Mucosa of stomach (tissue), 1 donor: ENCODE data around the gene S100A7.
"Not testable (repeated sequence)": the region's sequence is repeated elsewhere in the genome, so short reads cannot be mapped to it uniquely, and the experiment has no call there.

ENCODE experiments used
- H3K27me3 ChIP-seq: one replicate; pipeline ENCODE4 v1.7.0; 2013; ENCODE audit warnings: mild to moderate bottlenecking, low read length; ENCODE audit not compliant: control insufficient read depth, insufficient read depth
- H3K36me3 ChIP-seq: one replicate; pipeline ENCODE4 v1.7.0; 2013; ENCODE audit warnings: low read length; ENCODE audit not compliant: control insufficient read depth, insufficient read depth
- H3K4me1 ChIP-seq: one replicate; pipeline ENCODE4 v1.7.0; 2013; ENCODE audit warnings: mild to moderate bottlenecking, low read length; ENCODE audit not compliant: control insufficient read depth, insufficient read depth
- H3K4me3 ChIP-seq: one replicate; pipeline ENCODE4 v1.7.0; 2013; ENCODE audit warnings: low read length
- H3K9ac ChIP-seq: one replicate; pipeline ENCODE4 v1.7.0; 2013; ENCODE audit warnings: mild to moderate bottlenecking, low read length, moderate library complexity
- H3K9me3 ChIP-seq: one replicate; pipeline ENCODE4 v1.7.0; 2013; ENCODE audit warnings: mild to moderate bottlenecking, low read length, moderate library complexity; ENCODE audit not compliant: control insufficient read depth
- donor health status: Pancreatic carcinoma.

The S100A7 gene

DNA sequence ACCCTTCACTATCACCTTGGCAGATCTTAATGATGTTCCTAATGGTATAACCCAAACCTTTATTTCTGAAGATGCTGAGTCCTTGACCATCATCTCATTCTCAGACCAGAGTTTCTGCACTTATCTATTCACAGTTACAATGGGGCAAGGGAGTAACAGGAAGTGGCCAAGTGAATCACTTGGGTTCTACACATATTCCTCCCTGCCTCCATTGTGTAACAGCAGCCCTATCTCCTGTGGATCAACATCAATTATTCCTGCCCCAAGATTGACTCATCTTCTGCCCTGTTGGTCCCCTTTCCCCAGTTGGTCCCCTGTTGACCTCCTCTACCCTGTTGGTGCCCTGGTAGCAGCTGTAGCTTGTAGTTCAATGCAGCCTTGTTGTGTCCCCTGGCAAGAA, 10.3 kb upstream of the S100A7 start:
- H3K4me1 ChIP-seq: no peaks in the 10 kb centered on the region
- H3K9ac ChIP-seq: no peak overlapping the region
- no peaks in the 10 kb centered on the region for H3K9me3 ChIP-seq
- H3K4me3 ChIP-seq: no peak overlapping the region
- H3K36me3 ChIP-seq: no peaks in the 10 kb centered on the region
- peaks cover 4% of the 10 kb centered on the region for H3K27me3 ChIP-seq

DNA sequence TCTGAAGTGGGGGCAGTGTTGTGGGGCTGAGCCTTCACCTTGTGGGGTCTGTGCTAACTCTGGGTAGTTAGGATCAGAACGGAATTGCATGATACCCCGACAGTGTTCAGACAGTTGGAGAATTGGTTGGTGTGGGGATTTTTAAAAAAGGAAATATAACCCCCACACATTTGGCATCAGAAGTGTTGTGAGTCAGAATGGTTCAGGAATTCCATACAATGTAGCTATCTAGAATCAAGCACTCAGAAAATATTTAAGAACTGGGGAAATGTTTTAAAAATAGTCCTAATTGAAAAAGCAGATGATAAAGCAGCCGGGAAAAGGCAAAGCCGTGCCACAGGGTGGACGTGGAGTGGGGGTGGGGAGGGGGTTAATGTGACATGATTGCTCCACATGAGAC, 6.5 kb upstream of the S100A7 start:
- H3K4me3 ChIP-seq: no peak overlapping the region
- H3K9ac ChIP-seq: no peak overlapping the region
- no peaks in the 10 kb centered on the region for H3K9me3 ChIP-seq
- H3K27me3 ChIP-seq: peaks cover 4% of the 10 kb centered on the region
- H3K36me3 ChIP-seq: no peaks in the 10 kb centered on the region
- no peaks in the 10 kb centered on the region for H3K4me1 ChIP-seq

DNA sequence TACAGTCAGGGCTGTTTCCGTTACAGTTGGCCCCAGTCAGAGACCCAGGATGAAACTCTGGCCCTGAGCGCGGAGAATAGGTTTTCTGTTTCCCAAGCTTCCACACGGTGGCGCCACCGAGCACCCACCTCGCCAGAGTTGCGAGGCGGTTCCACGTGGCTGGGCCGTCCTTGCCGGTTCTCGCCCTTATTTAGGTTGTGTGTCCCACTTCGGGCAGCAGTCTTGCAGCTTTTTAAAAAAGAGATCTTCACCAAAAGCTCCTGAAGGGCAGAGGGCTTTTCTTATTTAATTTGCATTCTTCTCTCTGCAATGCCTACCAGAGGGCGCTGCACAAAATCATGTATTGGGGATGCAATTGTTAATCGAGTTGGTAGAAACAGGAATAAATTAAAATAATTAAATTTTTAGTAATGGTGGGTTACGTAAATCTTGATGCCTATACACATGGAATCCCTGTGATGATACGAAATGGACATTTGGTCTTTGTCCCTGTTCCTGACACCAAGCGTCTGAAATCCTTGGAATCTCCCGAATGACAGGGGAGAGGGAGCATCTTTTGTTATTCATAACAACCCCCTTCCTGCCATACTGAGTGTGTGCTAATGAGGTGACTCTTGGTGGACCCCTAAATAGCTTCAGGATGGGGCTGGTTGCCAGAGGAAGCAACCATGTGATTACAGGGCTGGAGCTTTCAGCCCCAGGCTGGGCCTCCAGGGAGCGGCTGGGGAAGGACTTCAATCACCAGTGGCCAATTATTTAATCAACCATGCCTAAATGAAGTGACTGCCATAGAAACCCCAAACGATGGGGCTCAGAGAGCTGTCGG, 5.6 kb upstream of the S100A7 start:
- no peak overlapping the region for H3K4me3 ChIP-seq
- H3K9me3 ChIP-seq: no peaks in the 10 kb centered on the region
- no peaks in the 10 kb centered on the region for H3K36me3 ChIP-seq
- H3K9ac ChIP-seq: no peak overlapping the region
- peaks cover 4% of the 10 kb centered on the region for H3K27me3 ChIP-seq
- no peaks in the 10 kb centered on the region for H3K4me1 ChIP-seq

DNA sequence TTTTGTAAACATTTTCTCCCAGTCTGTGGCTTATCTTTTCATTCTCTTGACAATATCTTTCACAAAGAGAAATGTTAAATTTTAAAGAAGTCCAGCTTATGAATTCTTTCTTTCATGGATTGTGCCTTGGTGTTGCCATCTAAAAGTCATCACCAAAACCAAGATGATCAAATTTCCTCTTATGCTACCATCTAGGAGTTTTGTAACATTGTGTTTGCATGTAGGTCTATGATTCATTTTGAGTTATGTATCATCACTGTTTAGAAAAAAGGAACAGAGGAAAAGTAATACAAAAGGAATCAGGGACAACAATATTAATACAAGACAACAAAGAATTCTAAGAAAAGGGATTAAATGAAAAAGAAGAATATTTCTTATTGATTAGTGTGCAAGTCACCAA, 2.3 kb upstream of the S100A7 start:
- not testable (repeated sequence) for H3K27me3 ChIP-seq, H3K36me3 ChIP-seq, H3K4me3 ChIP-seq, H3K9me3 ChIP-seq, H3K4me1 ChIP-seq, H3K9ac ChIP-seq

DNA sequence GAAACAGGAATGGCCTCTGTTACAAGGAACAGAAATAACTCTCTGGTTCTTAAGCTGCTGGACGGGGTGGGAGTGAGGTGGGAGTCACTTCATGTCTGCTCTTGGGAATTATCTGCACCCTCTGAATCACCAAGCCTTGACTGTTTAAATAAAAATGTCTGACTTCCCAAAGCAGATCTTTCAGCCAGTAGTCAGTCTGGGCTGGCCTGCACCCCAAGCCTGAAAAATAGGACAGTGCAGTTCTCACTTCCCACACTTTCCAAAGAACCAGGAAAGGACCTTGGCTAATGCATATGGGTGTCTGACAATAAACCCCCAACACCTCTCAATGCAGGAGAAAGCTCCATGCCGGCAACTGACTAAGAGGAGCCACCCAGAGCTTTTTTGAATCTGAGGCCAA, 796 bp downstream of the S100A7 start:
- no peak overlapping the region for H3K9ac ChIP-seq
- no peaks in the 10 kb centered on the region for H3K36me3 ChIP-seq
- H3K9me3 ChIP-seq: no peaks in the 10 kb centered on the region
- no peak overlapping the region for H3K4me3 ChIP-seq
- no peaks in the 10 kb centered on the region for H3K27me3 ChIP-seq
- no peaks in the 10 kb centered on the region for H3K4me1 ChIP-seq

DNA sequence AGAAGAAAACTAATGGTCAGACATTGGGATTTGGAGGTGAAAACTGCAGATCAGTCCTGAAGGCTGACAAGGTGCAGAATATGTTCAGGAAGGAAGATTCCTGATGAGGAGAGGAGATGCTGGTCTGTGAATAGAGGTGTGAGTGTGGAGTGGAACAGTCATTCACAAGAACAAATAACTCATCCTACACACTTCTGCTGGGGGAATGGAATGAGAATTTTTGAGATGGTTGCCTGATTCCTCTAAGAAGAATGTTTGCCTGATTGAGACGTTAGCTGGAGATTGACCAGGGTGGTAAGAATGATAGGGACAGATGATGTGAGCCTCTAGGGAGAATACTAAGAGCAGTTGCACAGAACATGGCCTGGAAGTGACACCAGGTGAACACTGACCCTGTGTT, 4.1 kb downstream of the S100A7 start:
- Histone ChIP-seq H3K4me3 (no peak overlapping the region), H3K36me3 (no peaks in the 10 kb centered on the region), H3K9me3 (no peaks in the 10 kb centered on the region), H3K27me3 (no peaks in the 10 kb centered on the region), H3K9ac (no peak overlapping the region), H3K4me1 (no peaks in the 10 kb centered on the region)

DNA sequence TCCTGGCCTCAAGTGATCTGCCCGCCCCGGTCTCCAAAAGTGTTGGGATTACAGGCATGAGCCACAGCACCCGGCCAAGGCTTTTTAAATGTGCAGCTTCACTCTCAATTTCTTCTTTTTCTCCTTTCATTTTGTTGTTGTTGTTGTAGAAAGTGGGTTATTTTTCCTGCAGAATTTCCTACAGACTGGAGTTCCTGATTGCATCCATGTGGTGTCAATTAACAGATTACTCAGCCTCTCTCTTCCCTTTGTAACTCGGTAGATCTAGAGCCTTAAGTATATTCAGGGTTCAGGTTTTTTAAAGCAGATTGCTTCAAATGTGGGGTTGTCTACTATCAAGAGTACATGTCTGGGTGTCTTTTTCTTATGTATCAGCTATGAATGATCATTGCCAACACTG, 11.6 kb downstream of the S100A7 start:
- not testable (repeated sequence) for H3K27me3 ChIP-seq, H3K9ac ChIP-seq, H3K4me3 ChIP-seq, H3K4me1 ChIP-seq, H3K9me3 ChIP-seq, H3K36me3 ChIP-seq

DNA sequence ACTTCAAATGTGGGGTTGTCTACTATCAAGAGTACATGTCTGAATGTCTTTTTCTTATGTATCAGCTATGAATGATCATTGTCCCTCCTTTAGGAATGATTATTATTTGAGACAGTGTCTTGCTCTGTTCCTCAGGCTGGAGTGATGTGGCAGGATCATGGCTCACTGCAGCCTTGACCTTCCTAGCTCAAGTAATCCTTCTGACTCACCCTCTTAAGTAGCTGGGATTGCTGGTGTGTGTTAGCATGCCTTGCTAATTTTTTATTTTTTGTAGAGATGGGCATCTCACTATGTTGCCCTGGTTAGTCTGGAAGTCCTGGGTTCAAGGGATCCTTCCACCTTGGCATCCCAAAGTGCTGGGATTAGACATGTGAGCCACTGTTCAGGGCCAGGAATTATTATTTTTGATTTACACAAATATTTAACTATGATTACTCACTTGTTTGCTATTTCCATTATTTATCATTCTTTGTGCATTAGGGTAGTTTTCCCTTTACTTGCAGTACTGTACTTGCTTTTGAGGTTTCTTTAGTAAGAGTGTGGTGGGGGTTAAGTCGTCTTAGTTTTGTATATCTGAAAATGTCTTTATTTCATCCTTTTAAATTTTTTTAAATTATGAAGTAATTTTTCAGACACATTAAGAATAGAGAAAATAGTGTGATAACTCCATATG, 12.8 kb downstream of the S100A7 start:
- no peak overlapping the region for H3K4me3 ChIP-seq
- H3K36me3 ChIP-seq: no peaks in the 10 kb centered on the region
- no peaks in the 10 kb centered on the region for H3K9me3 ChIP-seq
- H3K4me1 ChIP-seq: no peaks in the 10 kb centered on the region
- H3K9ac ChIP-seq: no peak overlapping the region
- peaks cover 5% of the 10 kb centered on the region for H3K27me3 ChIP-seq

DNA sequence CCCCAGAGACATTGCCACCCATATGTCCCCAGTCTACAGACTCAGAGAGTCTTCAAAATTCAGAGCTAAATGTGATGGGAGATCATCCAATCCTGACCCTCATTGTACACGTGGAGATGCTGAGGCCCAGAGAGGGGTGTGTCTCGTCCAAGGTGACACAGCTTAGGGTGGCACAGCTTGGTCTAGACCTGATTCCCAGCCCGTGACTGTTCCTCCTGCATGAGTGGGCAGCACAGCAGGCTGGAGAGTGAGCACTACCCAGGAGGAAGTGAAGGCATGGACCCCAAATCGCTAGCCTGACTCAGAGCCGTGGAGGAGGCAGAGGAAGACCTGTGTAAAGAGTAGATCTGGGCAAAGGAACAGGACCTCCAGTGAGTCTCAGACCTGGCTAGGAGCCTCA, 16.4 kb downstream of the S100A7 start:
- H3K9me3 ChIP-seq: no peaks in the 10 kb centered on the region
- peaks cover 5% of the 10 kb centered on the region for H3K27me3 ChIP-seq

DNA sequence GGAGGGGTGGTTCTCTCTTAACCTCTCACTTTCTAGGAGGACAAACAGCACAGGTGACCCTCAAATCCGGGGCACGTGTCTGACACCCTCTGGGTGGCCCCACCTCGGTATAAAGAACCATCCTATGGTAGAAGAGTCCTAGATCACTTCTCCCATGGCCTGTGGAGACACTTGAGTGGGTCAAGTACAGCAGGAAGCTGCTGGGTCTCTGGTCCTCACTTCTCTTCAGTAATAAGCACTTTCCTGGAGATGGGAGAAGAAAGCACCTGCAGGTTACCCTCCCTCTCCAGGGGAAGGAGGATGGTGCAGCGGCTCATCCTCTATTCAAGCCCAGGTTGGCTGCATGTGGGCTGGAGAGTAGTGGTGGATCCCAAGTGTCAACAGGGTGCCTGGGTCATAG, 17.0 kb downstream of the S100A7 start:
- peaks cover 5% of the 10 kb centered on the region for H3K27me3 ChIP-seq
- no peak overlapping the region for H3K9ac ChIP-seq
- no peaks in the 10 kb centered on the region for H3K4me1 ChIP-seq
- H3K4me3 ChIP-seq: no peak overlapping the region
- H3K36me3 ChIP-seq: no peaks in the 10 kb centered on the region
- no peaks in the 10 kb centered on the region for H3K9me3 ChIP-seq

More for the DNA sequence above, 16.4 kb downstream of the S100A7 start:
- Histone ChIP-seq H3K9ac (no peak overlapping the region), H3K4me1 (no peaks in the 10 kb centered on the region), H3K36me3 (no peaks in the 10 kb centered on the region), H3K4me3 (no peak overlapping the region)

DNA sequence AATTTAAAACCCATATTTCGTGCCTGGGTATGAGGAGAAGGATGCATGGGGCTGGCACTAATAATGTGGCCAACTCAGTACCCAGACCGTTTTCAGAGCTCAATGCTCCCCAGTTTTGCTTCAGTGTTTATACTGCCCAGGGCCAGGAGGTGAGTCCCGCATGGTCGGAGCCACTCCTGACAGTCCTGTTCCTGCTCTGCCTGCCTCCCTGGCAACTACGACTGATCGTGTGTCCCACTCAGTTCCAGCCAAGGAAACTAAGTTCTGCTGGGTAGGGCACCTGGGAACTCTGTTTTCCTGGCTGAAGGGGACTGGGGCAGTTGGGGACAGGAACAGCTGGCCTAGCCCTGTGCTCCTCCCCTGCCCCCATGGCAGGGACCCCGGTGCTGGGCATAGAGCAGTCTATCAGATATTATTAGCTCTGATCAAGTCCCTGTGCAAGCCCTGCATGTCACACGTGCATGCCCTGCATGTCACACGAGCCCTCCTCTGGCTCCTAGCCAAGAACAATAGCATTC, 19.2 kb downstream of the S100A7 start:
- H3K27me3 ChIP-seq: peaks cover 5% of the 10 kb centered on the region
- no peaks in the 10 kb centered on the region for H3K36me3 ChIP-seq
- H3K4me3 ChIP-seq: no peak overlapping the region
- H3K9ac ChIP-seq: no peak overlapping the region
- H3K4me1 ChIP-seq: no peaks in the 10 kb centered on the region
- H3K9me3 ChIP-seq: no peaks in the 10 kb centered on the region

DNA sequence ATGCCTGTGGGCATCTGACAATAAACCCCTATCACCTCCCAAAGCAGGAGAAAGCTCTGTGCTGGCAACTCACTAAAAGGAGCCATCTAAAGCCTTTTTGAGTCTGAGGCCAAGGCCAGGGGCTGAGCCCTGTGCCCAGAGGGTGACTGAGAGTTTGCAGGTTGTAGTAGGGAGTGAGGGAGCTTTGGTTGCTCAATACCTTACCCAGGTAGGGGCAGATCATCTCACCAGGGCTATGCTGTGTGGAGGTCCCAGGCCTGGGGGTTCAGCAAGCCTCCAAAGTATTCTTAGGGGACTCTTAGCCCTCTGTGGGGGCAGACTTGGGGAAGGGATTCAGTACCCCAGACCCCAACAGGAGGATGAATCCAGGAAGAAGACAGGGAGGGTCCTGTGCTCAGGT, 21.2 kb downstream of the S100A7 start:
- Histone ChIP-seq H3K9me3 (no peaks in the 10 kb centered on the region), H3K27me3 (peaks cover 5% of the 10 kb centered on the region), H3K4me1 (no peaks in the 10 kb centered on the region), H3K4me3 (no peak overlapping the region), H3K36me3 (no peaks in the 10 kb centered on the region), H3K9ac (no peak overlapping the region)
